GM12874 (cell line): ENCODE measurements around the gene ZRANB3.

Experiments used
- TF ChIP-seq, protein P1 (sequence below): IDR thresholded peaks from 2 replicates; pipeline ENCODE4 v1.5.1; 2011; ENCODE audit warnings: low read depth, mild to moderate bottlenecking, control low read depth, low read length, moderate library complexity; ENCODE audit not compliant: insufficient read depth

Gene ZRANB3

DNA sequence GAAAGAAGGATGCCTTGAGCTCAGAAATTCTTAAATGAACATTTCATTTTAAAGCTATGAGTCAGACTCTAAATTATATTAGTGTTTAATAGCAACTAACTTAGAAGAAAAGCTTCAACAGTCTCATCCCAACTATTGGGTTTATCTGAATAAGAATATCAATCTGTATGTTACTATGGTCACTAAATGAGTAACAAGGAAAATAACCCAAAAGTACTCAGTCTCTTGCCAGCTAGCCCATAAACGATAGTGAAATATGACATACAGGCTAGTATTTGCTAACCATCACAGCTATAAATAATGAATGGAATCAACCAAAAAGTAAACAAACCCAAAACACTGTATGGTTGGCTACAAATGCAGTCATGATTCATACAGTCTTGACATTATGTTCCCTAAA is 304.1 kb downstream of the ZRANB3 start:
- TF ChIP-seq, protein P1, sequence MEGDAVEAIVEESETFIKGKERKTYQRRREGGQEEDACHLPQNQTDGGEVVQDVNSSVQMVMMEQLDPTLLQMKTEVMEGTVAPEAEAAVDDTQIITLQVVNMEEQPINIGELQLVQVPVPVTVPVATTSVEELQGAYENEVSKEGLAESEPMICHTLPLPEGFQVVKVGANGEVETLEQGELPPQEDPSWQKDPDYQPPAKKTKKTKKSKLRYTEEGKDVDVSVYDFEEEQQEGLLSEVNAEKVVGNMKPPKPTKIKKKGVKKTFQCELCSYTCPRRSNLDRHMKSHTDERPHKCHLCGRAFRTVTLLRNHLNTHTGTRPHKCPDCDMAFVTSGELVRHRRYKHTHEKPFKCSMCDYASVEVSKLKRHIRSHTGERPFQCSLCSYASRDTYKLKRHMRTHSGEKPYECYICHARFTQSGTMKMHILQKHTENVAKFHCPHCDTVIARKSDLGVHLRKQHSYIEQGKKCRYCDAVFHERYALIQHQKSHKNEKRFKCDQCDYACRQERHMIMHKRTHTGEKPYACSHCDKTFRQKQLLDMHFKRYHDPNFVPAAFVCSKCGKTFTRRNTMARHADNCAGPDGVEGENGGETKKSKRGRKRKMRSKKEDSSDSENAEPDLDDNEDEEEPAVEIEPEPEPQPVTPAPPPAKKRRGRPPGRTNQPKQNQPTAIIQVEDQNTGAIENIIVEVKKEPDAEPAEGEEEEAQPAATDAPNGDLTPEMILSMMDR = no peak

DNA sequence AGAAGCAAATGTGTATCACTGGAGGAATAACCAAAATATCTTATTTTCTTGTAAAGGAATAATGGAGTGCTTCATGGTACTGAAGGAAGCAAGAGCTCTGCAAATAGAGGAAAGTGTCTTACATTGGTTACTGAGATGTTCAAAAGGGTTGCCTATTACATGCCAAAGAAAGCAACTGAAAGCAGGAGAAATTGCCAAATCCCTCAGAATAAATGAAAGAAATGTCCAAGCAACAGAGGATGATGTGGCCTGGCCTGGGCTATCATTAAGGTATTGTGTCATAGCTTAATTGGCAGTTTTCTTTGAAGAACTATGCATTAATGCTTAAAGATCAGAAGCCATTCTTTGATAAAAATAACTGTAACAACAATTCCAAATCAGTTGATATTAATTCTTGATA is 305.2 kb downstream of the ZRANB3 start:
- TF ChIP-seq, protein P1 = no peak

DNA sequence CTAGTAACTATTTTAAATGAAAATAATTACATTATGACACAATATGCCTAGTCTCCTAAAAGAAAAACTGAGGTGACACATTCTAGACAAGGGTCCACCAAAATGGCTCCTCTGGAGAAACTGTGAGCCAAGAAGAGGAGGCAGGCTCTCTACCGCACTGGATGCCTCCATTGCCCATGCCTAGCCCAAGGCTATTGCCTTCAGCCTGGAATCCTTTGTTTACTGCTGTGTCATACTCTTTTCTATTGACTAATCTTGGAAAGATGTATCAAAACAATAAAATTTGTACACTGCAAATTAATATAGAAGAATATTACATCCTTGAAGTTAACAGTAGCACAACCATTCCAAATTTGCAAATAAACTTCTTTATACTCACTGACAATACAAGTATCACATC is 311.8 kb downstream of the ZRANB3 start:
- TF ChIP-seq, protein P1 = no peak

DNA sequence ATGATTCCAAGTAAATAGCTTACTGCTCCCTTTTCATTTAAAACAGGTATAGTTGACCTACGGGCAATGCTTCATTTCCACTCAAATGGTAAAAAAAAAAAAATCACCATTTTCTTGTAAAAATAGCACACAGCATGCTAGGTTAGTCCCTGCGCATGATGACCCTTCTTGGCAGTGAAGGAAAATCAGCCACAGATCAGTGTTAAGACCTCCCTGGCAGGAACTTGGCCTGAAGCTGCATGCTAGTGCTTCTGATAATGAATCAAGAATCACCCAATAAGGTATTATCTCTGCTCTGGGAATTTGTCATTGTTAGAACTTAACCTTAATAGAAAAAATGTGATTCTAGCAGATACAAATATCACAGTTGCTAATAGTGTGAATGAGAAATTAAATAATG is 312.6 kb downstream of the ZRANB3 start:
- TF ChIP-seq, protein P1 = no peak

DNA sequence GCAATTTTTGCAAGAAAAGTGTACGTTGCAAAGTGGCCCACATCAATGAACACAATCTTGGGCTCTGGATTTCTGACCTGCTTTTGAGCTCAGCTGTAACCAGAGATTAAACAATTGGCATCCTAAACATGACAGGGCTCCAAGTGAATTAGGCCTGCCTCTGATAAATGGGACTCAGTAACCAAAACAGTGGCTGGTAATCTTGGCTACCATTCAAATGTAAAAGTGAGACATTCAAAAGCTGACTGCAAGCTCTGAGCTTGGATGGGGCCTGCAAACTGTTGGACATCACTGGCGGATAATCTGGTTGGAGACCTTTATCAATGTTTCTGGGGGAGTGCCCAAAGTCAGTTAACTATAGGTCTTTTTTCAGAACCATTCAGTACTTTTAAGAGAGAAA is 318.3 kb downstream of the ZRANB3 start:
- TF ChIP-seq, protein P1 = no peak

DNA sequence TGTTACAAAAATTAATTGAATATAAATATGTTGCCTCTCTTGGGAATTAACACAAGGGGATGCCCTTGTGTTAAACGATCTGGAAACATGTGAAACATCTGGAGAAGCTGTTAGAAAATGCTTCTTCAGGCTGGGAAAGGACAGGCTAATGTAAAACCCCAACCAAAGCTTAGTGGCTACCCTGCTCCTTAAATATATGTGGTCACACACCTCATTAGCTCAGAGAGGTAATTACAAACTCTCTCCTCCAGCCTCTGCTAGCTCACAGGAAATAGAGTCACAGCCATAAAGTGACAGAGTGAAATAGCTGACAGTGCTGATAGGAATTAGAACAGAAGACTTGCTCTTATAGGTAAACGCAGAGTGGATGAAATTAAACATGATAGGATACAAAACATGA is 323.0 kb downstream of the ZRANB3 start:
- TF ChIP-seq, protein P1 = no peak

DNA sequence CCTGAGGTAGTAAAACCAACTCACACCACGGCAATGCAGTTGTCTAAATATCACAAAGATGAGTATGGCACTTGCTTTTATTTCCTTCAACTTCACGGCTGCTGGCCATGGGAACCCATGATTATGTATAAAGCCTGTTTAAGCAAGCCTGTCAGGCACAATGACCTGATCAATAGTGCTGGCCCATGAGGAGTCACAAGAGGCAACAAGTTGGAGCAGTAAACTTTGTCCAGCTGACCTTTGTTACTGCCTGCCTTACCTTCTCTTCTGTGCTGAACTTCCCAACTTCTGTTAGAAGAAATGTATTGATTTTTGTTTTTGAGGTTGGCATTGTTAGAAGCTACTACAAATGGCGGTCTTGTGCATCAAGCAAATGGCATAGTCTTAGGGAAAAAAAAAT is 327.1 kb downstream of the ZRANB3 start:
- TF ChIP-seq, protein P1 = no peak

DNA sequence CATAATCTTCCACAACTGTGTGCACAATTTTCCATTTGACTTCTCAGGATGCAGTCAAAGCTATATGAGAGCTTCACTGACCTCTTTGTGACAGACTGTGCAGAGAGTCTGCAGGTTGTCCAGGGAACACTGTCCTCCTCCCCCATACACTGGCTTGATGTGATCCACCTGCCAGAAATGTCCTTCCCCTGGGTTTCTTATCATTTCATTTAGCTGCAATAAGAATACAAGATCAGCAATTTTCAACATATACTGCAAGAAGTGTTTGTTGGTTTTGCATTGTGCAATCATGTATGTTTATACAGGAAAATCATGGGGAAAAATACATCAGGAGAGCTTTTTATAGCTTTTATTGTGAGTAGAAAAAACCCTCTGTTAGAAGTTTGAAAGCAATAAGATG is 328.3 kb downstream of the ZRANB3 start:
- TF ChIP-seq, protein P1 = no peak
